GM21576 (cell line): ENCODE results near the gene MPPED1.

Experiments
- ATAC-seq: cut with Tn5 transposase; IDR thresholded peaks from one replicate; pipeline ENCODE4 v1.9.1; 2021; ENCODE audit warnings: mild to moderate bottlenecking, moderate library complexity; ENCODE audit not compliant: unreplicated experiment

The MPPED1 gene

GRCh38 chr22:43409800-43410199 is 2.0 kb upstream of the MPPED1 start:
- no peak for ATAC-seq

- ATAC-seq = no peak
These were observed 560 bp upstream of the MPPED1 start for GRCh38 chr22:43411040-43411868.

GRCh38 chr22:43412808-43413795 is 1.3 kb downstream of the MPPED1 start:
- no peak for ATAC-seq

GRCh38 chr22:43413826-43414225 is 2.0 kb downstream of the MPPED1 start:
- ATAC-seq = no peak

DNA sequence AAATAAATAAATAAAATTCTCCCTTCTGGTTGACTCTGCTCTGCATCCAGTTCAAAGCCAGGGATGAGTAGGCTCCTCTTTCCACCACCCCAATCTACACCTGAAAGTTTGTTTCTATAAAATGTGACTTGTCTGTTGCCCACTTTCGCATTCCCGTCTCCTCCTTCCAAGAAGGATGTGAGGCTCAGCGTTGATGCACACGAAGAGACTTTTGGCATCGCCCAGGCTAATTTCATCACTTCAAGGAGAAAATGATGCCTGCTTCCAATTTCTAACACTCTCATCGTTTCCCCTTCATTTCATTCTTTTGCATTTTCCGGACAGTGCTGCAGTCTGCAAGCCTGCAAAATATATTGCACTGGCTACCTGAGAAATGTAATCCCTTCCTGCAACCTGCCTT is 3.9 kb downstream of the MPPED1 start:
- ATAC-seq = no peak

DNA sequence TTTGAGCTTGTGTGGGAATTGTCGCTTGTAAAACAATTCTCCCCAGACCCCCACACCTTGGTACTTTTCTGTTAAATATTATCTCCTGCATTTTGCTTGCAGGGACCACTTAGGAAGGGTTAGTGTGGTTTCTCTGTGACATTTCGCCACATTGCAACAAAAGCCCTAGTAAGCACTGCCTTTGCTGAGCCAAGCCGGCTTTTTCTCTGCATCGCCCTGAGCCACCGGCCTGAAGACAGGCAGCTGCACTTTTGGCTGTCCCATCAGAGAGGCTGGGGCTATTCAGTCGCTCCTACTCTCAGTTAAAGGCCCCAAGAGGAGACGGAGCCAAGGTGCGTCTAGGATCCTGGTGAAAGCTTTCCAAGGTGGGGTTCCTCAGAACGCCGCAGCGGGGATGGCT is 5.7 kb downstream of the MPPED1 start:
- ATAC-seq = no peak

DNA sequence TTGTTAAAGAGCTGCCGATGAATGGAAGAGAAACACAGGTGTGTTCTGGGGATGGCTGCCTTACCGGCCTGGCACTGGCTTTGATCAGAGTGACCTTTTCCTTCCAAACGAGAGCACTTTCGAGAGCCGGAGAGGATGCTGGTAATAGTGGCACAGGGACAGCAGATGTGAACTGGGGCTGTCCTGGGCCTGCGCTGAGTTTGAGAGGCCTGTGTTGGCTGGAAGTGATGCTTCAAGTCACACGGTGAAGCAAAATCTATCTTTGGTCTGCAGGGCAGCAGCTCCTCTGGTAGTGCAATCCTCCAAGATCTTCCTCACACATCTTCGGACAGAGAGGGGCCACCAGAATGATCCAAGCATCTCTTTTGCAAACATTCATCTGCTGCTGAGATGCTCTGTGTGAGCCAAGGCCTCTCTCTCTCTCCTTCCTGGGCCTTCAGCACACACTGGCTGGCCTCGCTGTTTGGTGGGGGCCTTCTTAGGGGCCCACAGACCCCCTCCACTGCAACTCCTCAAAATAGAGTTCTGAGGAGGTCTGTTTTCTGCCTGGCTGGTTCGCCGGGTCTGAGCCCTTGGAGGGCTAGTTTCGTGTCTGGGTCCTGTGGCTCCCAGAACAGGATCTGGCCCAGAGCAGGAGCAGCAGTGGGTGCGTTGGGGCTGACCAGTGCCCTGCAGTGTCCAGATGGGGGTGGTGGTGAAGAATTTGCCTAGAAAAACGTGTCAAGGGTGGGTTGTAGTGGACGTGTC is 6.4 kb downstream of the MPPED1 start:
- ATAC-seq = no peak

- ATAC-seq = no peak
These were observed 7.7 kb downstream of the MPPED1 start for GRCh38 chr22:43419371-43420080.

GRCh38 chr22:43421046-43421665 is 9.3 kb downstream of the MPPED1 start:
- no peak for ATAC-seq

DNA sequence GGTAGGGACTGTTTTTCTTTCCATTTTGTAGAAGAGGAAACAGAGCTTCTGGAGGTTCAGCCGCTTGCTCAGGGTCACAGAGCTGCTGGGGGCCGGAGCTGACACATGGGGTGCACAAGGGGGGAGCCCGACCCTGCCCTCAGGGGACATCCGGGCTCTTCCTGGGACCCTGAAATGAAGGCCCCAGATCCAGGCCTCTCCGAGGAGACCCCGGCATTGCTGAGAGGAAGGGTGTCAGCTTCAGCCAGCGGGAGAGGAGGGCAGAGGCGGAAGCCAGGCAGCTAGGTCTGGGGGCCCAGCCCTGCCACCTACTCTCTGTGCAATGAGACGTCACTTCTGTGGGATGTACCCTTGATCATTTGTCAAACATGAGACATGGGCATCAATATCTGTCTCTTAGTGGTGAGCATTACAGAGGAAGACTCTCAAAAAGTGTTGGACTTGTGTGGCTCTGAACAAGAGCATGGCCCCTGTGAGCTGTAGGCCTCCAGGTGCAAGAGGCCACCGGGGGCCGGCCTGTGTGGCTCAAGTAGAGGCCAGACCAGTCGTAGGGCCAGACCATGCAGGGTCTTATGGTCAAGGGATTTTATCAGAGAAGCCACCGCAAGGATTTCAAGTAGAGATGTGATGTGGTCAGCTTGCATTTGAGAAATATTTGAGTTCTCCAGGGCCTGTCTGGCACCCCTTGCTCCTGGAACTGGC is 10.3 kb downstream of the MPPED1 start:
- ATAC-seq = no peak

GRCh38 chr22:43423046-43423445 is 11.2 kb downstream of the MPPED1 start:
- no peak for ATAC-seq

DNA sequence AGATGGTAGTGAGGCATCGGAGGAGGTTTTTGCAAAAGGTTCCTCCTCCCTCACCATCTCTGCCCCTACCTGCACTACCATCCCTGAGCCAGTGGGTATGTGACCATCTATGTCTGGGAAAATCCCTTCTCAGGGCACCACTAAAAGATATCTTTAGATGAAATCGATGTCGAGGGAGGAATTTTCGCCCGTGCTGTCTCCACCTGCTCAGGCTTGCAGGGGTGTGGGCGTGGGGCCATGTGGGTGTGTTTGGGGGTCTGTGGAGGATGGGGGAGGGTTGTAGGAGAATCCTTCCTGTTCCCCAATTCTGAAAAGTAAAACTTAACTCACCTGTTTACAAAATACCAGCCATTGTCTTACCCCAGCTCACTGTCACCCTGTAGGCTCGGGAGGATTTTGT is 12.4 kb downstream of the MPPED1 start:
- ATAC-seq = no peak

DNA sequence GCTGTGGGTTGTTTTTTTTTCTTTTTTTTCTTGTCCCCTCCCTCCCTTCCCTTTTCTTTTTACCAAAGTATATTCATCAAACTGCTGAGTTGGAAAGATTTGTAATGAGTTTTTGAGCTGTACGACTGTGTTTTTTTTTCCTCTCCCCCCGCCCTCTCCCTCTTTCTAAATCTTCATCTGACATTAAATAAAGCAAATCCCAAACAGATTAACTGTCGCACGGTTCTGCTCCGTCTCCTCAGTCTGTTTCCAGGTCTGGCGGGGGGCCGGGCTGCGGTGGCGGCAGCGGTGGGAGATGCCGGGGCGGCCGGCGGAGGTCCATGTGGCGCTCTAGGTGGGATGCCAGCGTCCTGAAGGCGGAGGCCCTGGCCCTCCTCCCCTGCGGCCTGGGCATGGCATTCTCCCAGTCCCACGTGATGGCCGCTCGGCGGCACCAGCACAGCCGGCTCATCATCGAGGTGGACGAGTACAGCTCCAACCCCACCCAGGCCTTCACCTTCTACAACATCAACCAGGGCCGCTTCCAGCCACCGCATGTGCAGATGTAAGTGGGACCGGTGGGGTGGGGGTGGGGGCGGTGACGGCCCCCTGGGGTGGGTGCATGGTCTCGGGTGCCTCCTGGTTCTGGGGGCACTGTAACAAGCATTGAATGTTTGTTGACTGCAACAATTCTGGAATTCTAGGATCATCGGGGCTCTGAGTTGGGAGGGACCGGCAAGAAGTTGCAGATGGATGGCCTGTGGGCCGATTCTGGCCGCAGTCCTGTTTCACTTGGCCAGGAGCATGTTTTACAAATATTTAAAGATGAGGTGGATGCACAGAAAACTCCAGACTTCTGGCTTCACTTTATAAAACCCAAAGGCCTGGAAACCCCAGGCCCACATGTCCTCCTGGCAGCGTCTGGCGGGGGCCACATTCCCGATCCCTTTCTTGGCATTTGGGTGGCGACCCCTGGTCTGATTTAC is 13.1 kb downstream of the MPPED1 start:
- ATAC-seq = no peak

DNA sequence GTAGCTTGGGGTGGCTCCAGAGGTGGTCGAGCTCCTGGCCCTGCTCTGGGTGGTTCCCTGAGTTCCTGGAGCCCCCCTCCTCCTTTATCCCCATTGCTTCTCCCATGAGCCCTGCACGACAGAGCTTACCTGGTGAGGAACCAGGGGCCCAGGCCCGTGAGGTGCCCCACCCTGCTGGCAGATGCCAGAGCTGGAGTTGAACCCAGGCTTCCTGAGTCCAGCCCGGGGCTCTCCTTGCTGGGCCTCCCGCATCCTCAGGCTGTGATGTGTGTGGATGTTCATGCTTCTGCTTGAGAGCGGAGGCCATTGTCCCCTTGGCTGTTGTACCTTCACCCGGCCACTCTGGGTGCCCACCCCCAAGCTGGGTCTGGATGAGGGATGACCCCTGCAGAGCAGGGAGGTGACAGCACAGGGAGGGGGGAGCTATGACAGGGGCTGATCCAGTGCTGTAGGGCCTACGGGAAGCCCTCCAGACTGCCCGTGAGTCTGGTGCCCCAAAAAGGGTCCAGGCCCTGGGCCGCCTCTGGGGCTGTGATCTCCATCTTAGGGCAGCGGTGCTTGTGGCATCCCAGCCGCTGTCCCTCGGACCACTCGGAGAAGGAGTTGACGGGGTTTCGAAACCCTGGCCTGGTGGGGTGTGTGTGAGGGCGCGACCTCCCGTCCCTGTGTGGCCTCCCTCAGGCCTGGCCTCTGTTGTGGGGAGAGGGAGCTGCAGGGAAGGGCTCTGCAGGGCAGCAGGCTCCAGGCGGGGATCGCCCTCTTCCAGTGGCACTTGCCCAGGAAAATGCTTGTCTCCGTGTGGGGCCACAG is 14.4 kb downstream of the MPPED1 start:
- ATAC-seq = no peak

- no peak for ATAC-seq
These were observed 15.0 kb downstream of the MPPED1 start for GRCh38 chr22:43426816-43427215.

DNA sequence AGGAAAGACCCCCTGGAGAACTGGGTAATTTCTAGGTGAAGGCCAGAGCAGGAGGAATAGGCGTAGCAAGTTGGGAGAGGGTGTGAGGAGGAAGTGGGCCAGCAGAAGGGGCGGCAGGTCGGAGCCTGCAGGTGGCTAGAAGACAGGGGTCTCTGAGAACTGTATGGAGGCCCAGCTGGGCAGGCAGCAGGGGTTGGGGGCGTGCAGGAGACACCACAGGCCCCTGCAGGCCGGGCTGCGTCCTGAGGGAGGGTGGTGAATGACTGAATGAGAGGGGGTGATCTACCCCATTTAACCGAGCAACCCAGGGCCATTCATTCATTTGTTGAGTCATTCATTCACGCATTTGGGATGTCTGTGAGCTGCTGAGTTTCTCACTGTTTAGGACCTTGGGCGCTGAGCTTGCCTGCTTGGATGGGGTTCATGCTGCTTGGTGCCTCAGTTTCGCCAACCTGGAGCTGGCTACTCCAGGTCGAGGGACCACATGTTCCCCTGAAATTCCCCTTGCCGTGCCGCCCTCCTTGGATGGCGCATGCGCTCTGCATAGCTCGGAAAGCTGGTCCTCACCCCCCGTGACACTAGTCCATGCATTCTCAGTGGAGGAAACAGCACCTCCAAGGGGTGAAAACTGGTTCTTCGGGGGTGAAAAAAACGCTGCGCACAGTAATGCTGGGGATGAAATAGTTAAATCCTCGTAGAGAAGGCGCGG is 15.6 kb downstream of the MPPED1 start:
- no peak for ATAC-seq

DNA sequence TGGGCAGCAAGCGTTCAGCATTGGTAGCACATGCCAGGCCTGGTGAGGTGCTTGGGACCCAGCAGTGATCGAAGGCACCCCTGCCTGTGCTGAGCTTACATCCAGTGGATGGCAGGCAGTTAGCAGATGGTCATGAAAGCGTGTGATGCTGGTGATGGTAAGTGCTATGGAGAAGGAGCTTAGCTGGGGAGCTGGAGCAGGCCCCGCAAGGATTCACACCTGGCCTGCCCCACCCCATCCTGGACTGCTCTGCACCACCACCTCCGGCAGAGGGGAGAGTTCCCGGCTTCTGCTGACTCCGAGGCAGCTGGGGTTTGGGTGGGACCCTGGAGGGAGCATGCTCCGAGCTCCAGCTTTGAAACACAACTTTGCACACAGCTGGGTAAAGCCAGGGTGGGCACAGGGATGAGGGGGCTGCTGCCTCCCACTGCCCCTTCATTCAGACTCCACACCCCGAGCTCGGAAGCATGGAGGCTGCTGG is 16.2 kb downstream of the MPPED1 start:
- ATAC-seq = no peak
